ENCODE results near the gene SRC. TPM values are rescaled to one million over a fixed set of nuclear protein-coding genes. Genes with fewer than 3 reads are reported as not detected.

SRC gene
- total and polyA plus RNA-seq, 10 donors = 7.0 to 68.0 (median 31.2) TPM

- no peak overlapping the region for H3K27ac ChIP-seq
- H3K9me3 ChIP-seq = no peaks in the 10 kb centered on the region
- peaks cover 0 to 23% (median 0%) of the 10 kb centered on the region in 7 donors for H3K27me3 ChIP-seq (replicated peaks in 1 of 7)
- no peak overlapping the region for H3K4me3 ChIP-seq
- no peak for DNase-seq
- H3K36me3 ChIP-seq = no peaks in the 10 kb centered on the region
- TF ChIP-seq, protein P1, sequence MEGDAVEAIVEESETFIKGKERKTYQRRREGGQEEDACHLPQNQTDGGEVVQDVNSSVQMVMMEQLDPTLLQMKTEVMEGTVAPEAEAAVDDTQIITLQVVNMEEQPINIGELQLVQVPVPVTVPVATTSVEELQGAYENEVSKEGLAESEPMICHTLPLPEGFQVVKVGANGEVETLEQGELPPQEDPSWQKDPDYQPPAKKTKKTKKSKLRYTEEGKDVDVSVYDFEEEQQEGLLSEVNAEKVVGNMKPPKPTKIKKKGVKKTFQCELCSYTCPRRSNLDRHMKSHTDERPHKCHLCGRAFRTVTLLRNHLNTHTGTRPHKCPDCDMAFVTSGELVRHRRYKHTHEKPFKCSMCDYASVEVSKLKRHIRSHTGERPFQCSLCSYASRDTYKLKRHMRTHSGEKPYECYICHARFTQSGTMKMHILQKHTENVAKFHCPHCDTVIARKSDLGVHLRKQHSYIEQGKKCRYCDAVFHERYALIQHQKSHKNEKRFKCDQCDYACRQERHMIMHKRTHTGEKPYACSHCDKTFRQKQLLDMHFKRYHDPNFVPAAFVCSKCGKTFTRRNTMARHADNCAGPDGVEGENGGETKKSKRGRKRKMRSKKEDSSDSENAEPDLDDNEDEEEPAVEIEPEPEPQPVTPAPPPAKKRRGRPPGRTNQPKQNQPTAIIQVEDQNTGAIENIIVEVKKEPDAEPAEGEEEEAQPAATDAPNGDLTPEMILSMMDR (IDR thresholded peaks at IDR 0.05 in 8 of 11, conservative IDR thresholded peaks at IDR 0.05 in 3 of 11) = no peak
- no peak for TF ChIP-seq POLR2A (IDR thresholded peaks at IDR 0.05)
- TF ChIP-seq POLR2AphosphoS5 (IDR thresholded peaks at IDR 0.05) = no peak
- WGBS, 5 donors = 83 to 85% (median 84%) methylated on average over 8 of the region's 8 CpGs
- H3K4me1 ChIP-seq = no peaks in the 10 kb centered on the region
- intact Hi-C loops (cut with DNase I; ENCODE audit: low total_unique reads) = no loop called here
Observed at GRCh38 chr20:37437676-37438075, 91.7 kb downstream of the SRC start.

DNA sequence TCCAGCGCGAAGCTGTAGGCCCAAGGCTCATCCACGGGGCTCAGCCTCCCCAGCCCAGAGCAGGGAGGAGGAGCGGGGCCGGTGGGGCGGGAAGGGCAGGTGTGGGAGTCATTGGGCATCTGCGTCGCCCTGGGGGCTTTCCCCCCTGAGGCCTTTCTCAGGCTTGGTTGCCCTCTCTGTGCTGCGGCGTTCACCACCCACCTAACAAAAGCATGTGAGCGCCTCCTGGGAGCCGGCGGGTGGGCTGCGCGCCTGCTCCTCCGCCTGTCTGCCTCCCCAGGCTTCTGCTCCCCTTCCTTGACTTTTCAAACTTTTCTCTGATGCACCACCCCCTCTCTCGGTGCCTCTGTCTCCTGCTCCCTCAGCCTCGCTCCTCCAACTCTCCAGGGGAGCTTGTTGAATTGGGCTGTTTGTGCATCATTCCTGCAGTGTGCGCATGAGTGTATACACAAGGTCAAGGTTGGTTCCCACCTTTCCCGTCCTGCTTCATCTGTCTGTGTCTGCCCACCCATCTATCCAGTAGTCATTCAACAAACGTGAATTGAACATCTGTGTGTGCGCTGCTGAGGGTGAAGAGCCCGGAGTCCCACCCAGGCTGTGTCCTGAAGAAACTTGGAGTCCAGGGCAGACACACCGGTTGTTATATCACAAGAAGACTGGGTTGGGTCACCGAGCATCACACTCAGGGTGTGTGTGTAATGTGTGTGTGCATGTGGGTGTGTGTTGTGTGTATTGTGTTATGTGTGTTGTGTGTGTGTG is 92.7 kb downstream of the SRC start:
- Histone ChIP-seq H3K9me3 (no peaks in the 10 kb centered on the region), H3K36me3 (no peaks in the 10 kb centered on the region), H3K27ac (no peak overlapping the region), H3K4me1 (no peaks in the 10 kb centered on the region), H3K4me3 (no peak overlapping the region), H3K27me3 (replicated peaks in 1 of 7) (peaks cover 0 to 23% (median 0%) of the 10 kb centered on the region in 7 donors)
- no peak for DNase-seq
- WGBS, 5 donors = 84 to 89% (median 87%) methylated on average over 21 to 25 of the region's 25 CpGs
- intact Hi-C loops (cut with DNase I; ENCODE audit: low total_unique reads) = no loop called here
- no peak for TF ChIP-seq POLR2A (IDR thresholded peaks at IDR 0.05)
- no peak for TF ChIP-seq POLR2AphosphoS5 (IDR thresholded peaks at IDR 0.05)
- TF ChIP-seq, protein P1 (IDR thresholded peaks at IDR 0.05 in 8 of 11, conservative IDR thresholded peaks at IDR 0.05 in 3 of 11) = no peak

DNA sequence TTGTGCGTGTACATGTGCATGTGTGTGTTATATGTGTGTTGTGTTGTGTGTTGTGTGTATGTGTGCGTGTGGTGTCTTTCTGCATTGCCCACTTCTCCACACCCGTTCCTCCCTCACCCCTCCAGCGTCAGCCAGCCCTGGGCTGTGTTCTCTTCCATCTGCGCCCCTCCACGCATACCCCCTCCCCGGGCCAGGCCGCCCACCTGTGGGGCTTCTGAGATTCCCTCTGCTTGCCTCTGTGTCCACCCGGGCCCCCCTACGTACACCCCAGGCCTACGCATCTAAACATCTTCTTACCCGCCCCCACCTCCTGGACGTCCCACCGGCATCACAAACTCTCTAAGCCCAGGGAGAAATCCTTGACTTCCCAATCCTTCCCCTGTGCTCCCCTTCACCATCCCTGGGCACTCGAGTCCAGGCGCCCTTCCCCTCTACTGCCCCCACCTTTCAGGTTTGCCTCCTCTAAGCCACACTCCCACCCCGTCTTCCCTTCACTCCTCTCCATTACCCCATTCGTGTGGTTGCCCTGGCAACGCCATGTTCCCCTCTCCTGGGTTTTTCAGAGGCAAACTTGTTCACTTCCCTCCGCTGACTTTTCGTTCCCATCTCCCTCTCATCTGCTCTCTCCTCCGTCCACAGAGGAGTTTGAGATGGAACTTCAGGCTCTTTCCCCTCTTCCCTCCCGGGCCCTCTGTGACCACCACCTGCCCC is 93.4 kb downstream of the SRC start:
- intact Hi-C loops (cut with DNase I; ENCODE audit: low total_unique reads) = no loop called here
- TF ChIP-seq POLR2AphosphoS5 (IDR thresholded peaks at IDR 0.05) (no peak), POLR2A (IDR thresholded peaks at IDR 0.05) (no peak)
- TF ChIP-seq, protein P1 (IDR thresholded peaks at IDR 0.05 in 8 of 11, conservative IDR thresholded peaks at IDR 0.05 in 3 of 11) = no peak
- Histone ChIP-seq H3K27me3 (replicated peaks in 1 of 7) (peaks cover 0 to 23% (median 0%) of the 10 kb centered on the region in 7 donors), H3K36me3 (no peaks in the 10 kb centered on the region), H3K9me3 (no peaks in the 10 kb centered on the region), H3K4me1 (no peaks in the 10 kb centered on the region), H3K4me3 (no peak overlapping the region), H3K27ac (no peak overlapping the region)
- WGBS, 5 donors = 78 to 85% (median 81%) methylated on average over 23 of the region's 23 CpGs
- no peak for DNase-seq

DNA sequence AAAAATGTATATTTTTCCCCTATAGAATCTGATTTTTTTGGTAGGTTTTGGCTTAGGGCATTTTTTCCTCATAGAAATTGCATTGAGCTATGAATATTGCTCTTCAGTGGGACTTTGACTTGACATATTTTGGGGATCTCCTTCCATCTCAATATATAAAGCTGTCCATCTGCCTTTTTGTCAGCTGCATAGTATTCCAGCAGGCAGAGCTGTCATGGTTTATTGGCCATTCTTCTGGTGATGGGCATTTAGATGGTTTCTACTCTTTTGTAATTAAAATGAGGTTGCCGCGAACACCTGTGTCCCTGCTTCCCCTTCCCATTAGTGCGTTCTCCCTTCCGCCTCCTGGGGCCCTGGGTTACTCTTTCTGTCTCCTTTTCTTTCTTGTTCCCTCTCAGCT is 95.1 kb downstream of the SRC start:
- no peak overlapping the region for H3K4me3 ChIP-seq
- no peaks in the 10 kb centered on the region for H3K36me3 ChIP-seq
- no peaks in the 10 kb centered on the region for H3K9me3 ChIP-seq
- no peak for TF ChIP-seq POLR2A (IDR thresholded peaks at IDR 0.05)
- TF ChIP-seq, protein P1 (IDR thresholded peaks at IDR 0.05 in 8 of 11, conservative IDR thresholded peaks at IDR 0.05 in 3 of 11) = no peak
- TF ChIP-seq POLR2AphosphoS5 (IDR thresholded peaks at IDR 0.05) = no peak
- H3K4me1 ChIP-seq = no peaks in the 10 kb centered on the region
- 88 to 93% (median 92%) methylated on average over 4 of the region's 4 CpGs for WGBS, 5 donors
- no peak overlapping the region for H3K27ac ChIP-seq
- DNase-seq = no peak
- intact Hi-C loops (cut with DNase I; ENCODE audit: low total_unique reads) = no loop called here
- peaks cover 0 to 23% (median 0%) of the 10 kb centered on the region in 7 donors for H3K27me3 ChIP-seq (replicated peaks in 1 of 7)
